ENCODE results near the gene SENP8. TPM values are rescaled to one million over a fixed set of nuclear protein-coding genes. Genes with fewer than 3 reads are reported as not detected.

The SENP8 gene
- total and polyA plus RNA-seq, 2 of the 4 experiments (the other 2 are of a cell fraction): 1.6 to 2.9 TPM

DNA sequence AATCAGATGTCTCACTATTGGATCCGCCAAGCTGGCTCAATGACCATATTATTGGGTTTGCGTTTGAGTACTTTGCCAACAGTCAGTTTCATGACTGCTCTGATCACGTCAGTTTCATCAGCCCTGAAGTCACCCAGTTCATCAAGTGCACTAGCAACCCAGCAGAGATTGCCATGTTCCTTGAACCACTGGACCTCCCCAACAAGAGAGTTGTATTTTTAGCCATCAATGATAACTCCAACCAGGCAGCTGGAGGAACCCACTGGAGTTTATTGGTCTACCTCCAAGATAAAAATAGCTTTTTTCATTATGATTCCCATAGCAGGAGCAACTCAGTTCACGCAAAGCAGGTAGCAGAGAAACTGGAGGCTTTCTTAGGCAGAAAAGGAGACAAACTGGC, 21.5 kb downstream of the SENP8 start:
- CTCF ChIA-PET: interaction anchor here (0.9 kb wide), 1 partner anchor 289 kb away, joined by 3 read pairs; no protein-coding TSS in a partner anchor
- in situ Hi-C loops (cut with MboI; ENCODE audit: low sequenced_read_pairs) (no loop called here), intact Hi-C loops (cut with micrococcal nuclease) (no loop called here), dilution Hi-C loops (cut with HindIII; ENCODE audit: low sequenced_read_pairs, unreplicated experiment) (no loop called here)
- Histone ChIP-seq H3K27ac (ENCODE audit: insufficient read depth, low read length) (no peak overlapping the region), H2BK5ac (ENCODE audit: low read depth, low read length, poor library complexity, severe bottlenecking) (no peak overlapping the region), H4K91ac (ENCODE audit: insufficient read depth, low read depth, low read length) (no peak overlapping the region), H2AK9ac (replicated peaks; ENCODE audit: low read depth, low read length, poor library complexity) (no peak overlapping the region), H3K4me1 (ENCODE audit: control insufficient read depth, insufficient read depth, low read length) (peaks cover 4% of the 10 kb centered on the region), H3K4me2 (ENCODE audit: low read depth, low read length) (no peak overlapping the region), H2BK120ac (ENCODE audit: low read depth, low read length) (no peak overlapping the region), H3K9me3 (ENCODE audit: control insufficient read depth, insufficient read depth, low read length) (no peaks in the 10 kb centered on the region), H2AK5ac (ENCODE audit: low read depth, low read length) (no peak overlapping the region), H3K36me3 (ENCODE audit: control insufficient read depth, insufficient read depth, low read length) (0 out of 2 replicates have a peak, but pooled peaks cover 4% of the 10 kb centered on the region), H3K23ac (ENCODE audit: low read depth, low read length) (no peak overlapping the region), H2BK15ac (ENCODE audit: low read depth, low read length) (no peak overlapping the region), H3K18ac (ENCODE audit: low read depth, low read length) (no peak overlapping the region), H4K8ac (ENCODE audit: low read depth in 2 of 2, low read length in 2 of 2) (no peak overlapping the region), H3K4ac (ENCODE audit: low read depth, low read length) (no peak overlapping the region), H3K4me3 (ENCODE audit: insufficient read depth, low read depth, low read length) (no peak overlapping the region), H3K56ac (ENCODE audit: extremely low read depth, insufficient read depth, low read length) (no peak overlapping the region), H3K14ac (replicated peaks; ENCODE audit: low read depth, low read length) (no peak overlapping the region), H2BK20ac (ENCODE audit: low read depth, low read length) (no peak overlapping the region), H2AFZ (replicated peaks; ENCODE audit: low read length, poor library complexity) (no peak overlapping the region), H3K27me3 (ENCODE audit: control insufficient read depth, insufficient read depth, low read length) (no peaks in the 10 kb centered on the region), H4K5ac (ENCODE audit: low read depth, low read length) (no peak overlapping the region), H3K9ac (ENCODE audit: low read depth, low read length) (no peak overlapping the region), H3K9me1 (ENCODE audit: insufficient read depth, low read length) (no peaks in the 10 kb centered on the region), H3K79me1 (ENCODE audit: low read depth in 1 of 2, low read length in 2 of 2) (no peaks in the 10 kb centered on the region), H4K20me1 (ENCODE audit: insufficient read depth, low read length) (no peaks in the 10 kb centered on the region)
- ATAC-seq (ENCODE audit: low read depth): no peak
- no TSS peak for BruUV-seq (replicated peaks)
- no peak for DNase-seq
- TF ChIP-seq, protein P1, sequence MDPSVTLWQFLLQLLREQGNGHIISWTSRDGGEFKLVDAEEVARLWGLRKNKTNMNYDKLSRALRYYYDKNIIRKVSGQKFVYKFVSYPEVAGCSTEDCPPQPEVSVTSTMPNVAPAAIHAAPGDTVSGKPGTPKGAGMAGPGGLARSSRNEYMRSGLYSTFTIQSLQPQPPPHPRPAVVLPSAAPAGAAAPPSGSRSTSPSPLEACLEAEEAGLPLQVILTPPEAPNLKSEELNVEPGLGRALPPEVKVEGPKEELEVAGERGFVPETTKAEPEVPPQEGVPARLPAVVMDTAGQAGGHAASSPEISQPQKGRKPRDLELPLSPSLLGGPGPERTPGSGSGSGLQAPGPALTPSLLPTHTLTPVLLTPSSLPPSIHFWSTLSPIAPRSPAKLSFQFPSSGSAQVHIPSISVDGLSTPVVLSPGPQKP (IDR thresholded peaks at IDR 0.05; ENCODE audit: borderline replicate concordance, low read depth, low read length): no peak
- TF ChIP-seq POLR2A (IDR thresholded peaks at IDR 0.05; ENCODE audit: low read depth, low read length) (no peak), RAD21 (IDR thresholded peaks at IDR 0.05; ENCODE audit: low read length) (no peak), MXI1 (IDR thresholded peaks at IDR 0.05; ENCODE audit: borderline replicate concordance, low read depth, low read length) (no peak), MAZ (IDR thresholded peaks at IDR 0.05; ENCODE audit: borderline replicate concordance, low read depth, low read length) (no peak), CEBPB (IDR thresholded peaks at IDR 0.05; ENCODE audit: low read depth, low read length) (no peak), BHLHE40 (IDR thresholded peaks at IDR 0.05; ENCODE audit: low read depth, low read length) (no peak)
- TF ChIP-seq, protein P2, sequence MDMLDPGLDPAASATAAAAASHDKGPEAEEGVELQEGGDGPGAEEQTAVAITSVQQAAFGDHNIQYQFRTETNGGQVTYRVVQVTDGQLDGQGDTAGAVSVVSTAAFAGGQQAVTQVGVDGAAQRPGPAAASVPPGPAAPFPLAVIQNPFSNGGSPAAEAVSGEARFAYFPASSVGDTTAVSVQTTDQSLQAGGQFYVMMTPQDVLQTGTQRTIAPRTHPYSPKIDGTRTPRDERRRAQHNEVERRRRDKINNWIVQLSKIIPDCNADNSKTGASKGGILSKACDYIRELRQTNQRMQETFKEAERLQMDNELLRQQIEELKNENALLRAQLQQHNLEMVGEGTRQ (IDR thresholded peaks at IDR 0.05; ENCODE audit: low read depth, low read length): no peak
- TF ChIP-seq, protein P3, sequence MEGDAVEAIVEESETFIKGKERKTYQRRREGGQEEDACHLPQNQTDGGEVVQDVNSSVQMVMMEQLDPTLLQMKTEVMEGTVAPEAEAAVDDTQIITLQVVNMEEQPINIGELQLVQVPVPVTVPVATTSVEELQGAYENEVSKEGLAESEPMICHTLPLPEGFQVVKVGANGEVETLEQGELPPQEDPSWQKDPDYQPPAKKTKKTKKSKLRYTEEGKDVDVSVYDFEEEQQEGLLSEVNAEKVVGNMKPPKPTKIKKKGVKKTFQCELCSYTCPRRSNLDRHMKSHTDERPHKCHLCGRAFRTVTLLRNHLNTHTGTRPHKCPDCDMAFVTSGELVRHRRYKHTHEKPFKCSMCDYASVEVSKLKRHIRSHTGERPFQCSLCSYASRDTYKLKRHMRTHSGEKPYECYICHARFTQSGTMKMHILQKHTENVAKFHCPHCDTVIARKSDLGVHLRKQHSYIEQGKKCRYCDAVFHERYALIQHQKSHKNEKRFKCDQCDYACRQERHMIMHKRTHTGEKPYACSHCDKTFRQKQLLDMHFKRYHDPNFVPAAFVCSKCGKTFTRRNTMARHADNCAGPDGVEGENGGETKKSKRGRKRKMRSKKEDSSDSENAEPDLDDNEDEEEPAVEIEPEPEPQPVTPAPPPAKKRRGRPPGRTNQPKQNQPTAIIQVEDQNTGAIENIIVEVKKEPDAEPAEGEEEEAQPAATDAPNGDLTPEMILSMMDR (conservative IDR thresholded peaks at IDR 0.05; ENCODE audit: low read depth, low read length): no peak
- WGBS, 2 experiments (ENCODE audit: extremely low coverage in 2 of 2, insufficient read length in 1 of 2): 100% methylated on average over 3 of the region's 4 CpGs; no CpG with 5 or more reads in 1 of the 2 experiments
- POLR2A ChIA-PET (ENCODE audit: unreplicated experiment): no interaction called here

Data from IMR-90 (cell line).